SH-SY5Y (cell line): Measurements from ENCODE around the gene OR2B6.

Experiments
- GATA2 ChIP-seq: IDR thresholded peaks from 2 replicates; pipeline ENCODE4 v1.6.1; 2011; ENCODE audit warnings: mild to moderate bottlenecking, low read depth, low read length
- GATA3 ChIP-seq: IDR thresholded peaks from 2 replicates; pipeline ENCODE4 v1.6.1; 2011; ENCODE audit warnings: low read depth, mild to moderate bottlenecking, low read length, moderate library complexity

DNA sequence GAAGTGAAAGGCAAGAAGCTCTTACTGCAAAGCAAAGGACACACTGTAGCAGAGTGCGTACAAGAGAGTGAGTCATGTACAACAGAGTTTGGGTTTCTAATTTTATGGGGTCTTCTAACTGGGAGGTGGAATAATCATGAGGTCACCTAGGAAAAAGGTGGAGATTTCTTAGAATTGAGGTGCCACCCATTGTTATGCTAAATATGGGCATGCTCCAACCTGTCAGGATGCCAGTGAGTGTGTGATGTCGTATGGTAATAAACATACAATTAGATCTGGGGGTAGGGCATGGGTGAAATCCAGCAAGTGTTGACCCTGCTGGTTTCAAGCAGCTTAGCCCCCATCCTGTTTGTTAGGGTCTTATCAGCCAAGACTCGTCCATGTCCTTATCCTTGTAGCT, 46.6 kb downstream of the OR2B6 start:
- TF ChIP-seq GATA2 = no peak
- no peak for TF ChIP-seq GATA3
